T47D (cell line): ENCODE measurements around the gene PRSS27.
"Not testable (repeated sequence)": the region's sequence is repeated elsewhere in the genome, so short reads cannot be mapped to it uniquely, and the experiment has no call there.

Experiments used
- DNase-seq, 2 experiments: peaks; one replicate each; pipeline versions ENCODE4 v3.0.0 to v3.0.0-alpha.2; 2011 to 2012; ENCODE audit warnings: low read depth in 1 of 2, low spot score in 1 of 2
- JUND ChIP-seq: IDR thresholded peaks from 2 replicates; pipeline ENCODE4 v1.6.1; 2012; ENCODE audit warnings: low read depth
- in situ Hi-C: cut with HindIII; loops from 2 replicates; pipeline ENCODE4 v1.10.0; 2016; ENCODE audit warnings: low sequenced_read_pairs, low pct_unique_long_range_greater_than_20kb

The PRSS27 gene

GRCh38 chr16:2736476-2737237, 16.6 kb upstream of the PRSS27 start:
- in situ Hi-C loops = no loop called here
- TF ChIP-seq JUND = no peak

GRCh38 chr16:2734844-2735515, 15.0 kb upstream of the PRSS27 start:
- in situ Hi-C loops = no loop called here
- no peak for TF ChIP-seq JUND
- no peak for DNase-seq

More at GRCh38 chr16:2736476-2737237, 16.6 kb upstream of the PRSS27 start:
- DNase-seq = no peak

- no peak for DNase-seq
- in situ Hi-C loops = no loop called here
- no peak for TF ChIP-seq JUND
These were observed 8.0 kb upstream of the PRSS27 start for GRCh38 chr16:2728034-2728433.

- TF ChIP-seq JUND = no peak
- in situ Hi-C loops = no loop called here
- DNase-seq = no peak
These were observed 6.9 kb upstream of the PRSS27 start for GRCh38 chr16:2726923-2727322.

- no peak for DNase-seq
- in situ Hi-C loops = no loop called here
- TF ChIP-seq JUND = no peak
These were observed 4.9 kb upstream of the PRSS27 start for GRCh38 chr16:2724816-2725348.

- no peak for TF ChIP-seq JUND
- in situ Hi-C loops = no loop called here
- no peak for DNase-seq
These were observed 4.2 kb upstream of the PRSS27 start for GRCh38 chr16:2724088-2724676.

- in situ Hi-C loops, DNase-seq: not testable (repeated sequence)
These were observed 1.7 kb upstream of the PRSS27 start for GRCh38 chr16:2721634-2722173.

- in situ Hi-C loops = no loop called here
- peak; percentile 82 to 94 for DNase-seq
- no peak for TF ChIP-seq JUND
These were observed 952 bp upstream of the PRSS27 start for GRCh38 chr16:2720719-2721633.

GRCh38 chr16:2719328-2720063, 528 bp downstream of the PRSS27 start:
- in situ Hi-C loops = no loop called here
- DNase-seq = peak; percentile 90 to 96
- no peak for TF ChIP-seq JUND

GRCh38 chr16:2717383-2718263, 2.4 kb downstream of the PRSS27 start:
- DNase-seq = no peak
- TF ChIP-seq JUND = no peak
- in situ Hi-C loops = no loop called here
